Activated CD4-positive, alpha-beta memory T cell treated with anti-CD3 and anti-CD28 coated beads for 36 hours (primary cell): ENCODE data around the gene TMEM213. TPM values are rescaled to one million over a fixed set of nuclear protein-coding genes. Genes with fewer than 3 reads are reported as not detected.
"Not testable (repeated sequence)": the region's sequence is repeated elsewhere in the genome, so short reads cannot be mapped to it uniquely, and the experiment has no call there.

Experiments used
- CTCF ChIA-PET: fragments of 350-600 bp; sonication (Branson Sonifier 250); formaldehyde crosslinking; loops from one replicate; lab custom pipeline; 2021; ENCODE audit warnings: antibody characterized with exemption, inconsistent platforms; lab: Charles Lee
- POLR2A ChIA-PET: fragments of 350-600 bp; sonication (Branson Sonifier 250); formaldehyde crosslinking; loops from one replicate; lab custom pipeline; 2021; ENCODE audit warnings: antibody characterized with exemption; lab: Charles Lee
- DNase-seq: peaks from one replicate; pipeline ENCODE4 v3.0.0-alpha.2; 2020
- H3K27ac Mint-ChIP-seq: one replicate; pipeline ENCODE4 v1.8.0; 2021; ENCODE audit warnings: mixed read lengths
- H3K27me3 Mint-ChIP-seq: one replicate; pipeline ENCODE4 v1.8.0; 2021; ENCODE audit warnings: mixed read lengths
- H3K36me3 Mint-ChIP-seq: one replicate; pipeline ENCODE4 v1.8.0; 2021; ENCODE audit warnings: mixed read lengths
- H3K4me1 Mint-ChIP-seq: one replicate; pipeline ENCODE4 v1.8.0; 2021; ENCODE audit warnings: low read depth, mixed read lengths
- H3K4me3 Mint-ChIP-seq: one replicate; pipeline ENCODE4 v1.8.0; 2021; ENCODE audit warnings: mild to moderate bottlenecking, mixed read lengths
- H3K9me3 Mint-ChIP-seq: one replicate; pipeline ENCODE4 v1.8.0; 2021; ENCODE audit warnings: mixed read lengths
- intact Hi-C: fragments of 100-400 bp; cut with micrococcal nuclease; formaldehyde crosslinking; loops from one replicate; pipeline ENCODE4 v1.15.1; 2023
- total RNA-seq, 2 experiments: library from RNA; stranded (reverse); gene quantifications; one replicate each; pipeline ENCODE4 v1.2.3, GENCODE V29; 2021

TMEM213 gene
- total RNA-seq, 2 experiments from 2014 or later: 0.19 to 0.39 TPM

DNA sequence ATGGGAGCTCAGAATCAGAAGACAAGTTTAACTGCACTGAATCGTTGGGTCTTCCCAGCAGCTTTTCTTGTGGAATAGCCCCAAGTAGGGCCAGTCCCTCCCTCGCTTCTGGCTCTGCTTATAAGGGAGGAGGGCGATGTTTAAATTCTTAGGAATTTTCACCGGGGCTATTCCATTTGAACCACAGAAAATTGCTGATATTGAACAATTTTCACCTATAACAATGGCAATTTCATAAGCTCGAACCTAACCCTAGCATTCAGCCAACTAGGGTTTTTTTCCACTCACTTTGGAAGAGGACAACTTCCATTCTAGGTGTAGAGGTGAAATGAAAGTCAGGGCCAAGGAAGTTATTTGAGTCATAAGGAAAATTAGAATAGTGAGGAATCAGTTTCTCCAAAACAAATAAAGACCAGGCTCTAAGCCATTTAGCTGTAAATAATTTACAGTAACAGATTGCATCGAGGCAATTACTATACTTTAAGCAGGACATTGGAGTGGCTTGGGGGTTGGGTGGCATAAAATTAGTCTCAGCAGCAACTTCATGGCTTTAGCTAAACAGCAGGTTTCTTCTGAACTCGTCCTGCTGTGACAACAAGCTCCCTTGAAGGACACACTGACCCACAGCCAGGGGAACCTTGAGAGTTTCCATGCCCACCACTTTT is 1.7 kb downstream of the TMEM213 start:
- Mint-ChIP-seq H3K27ac (no peak overlapping the region), H3K36me3 (no peaks in the 10 kb centered on the region), H3K4me3 (no peak overlapping the region), H3K27me3 (peaks cover 4% of the 10 kb centered on the region), H3K4me1 (peaks cover 4% of the 10 kb centered on the region), H3K9me3 (no peaks in the 10 kb centered on the region)
- POLR2A ChIA-PET: no interaction called here
- CTCF ChIA-PET: no interaction called here
- intact Hi-C loops: no loop called here
- DNase-seq: no peak

DNA sequence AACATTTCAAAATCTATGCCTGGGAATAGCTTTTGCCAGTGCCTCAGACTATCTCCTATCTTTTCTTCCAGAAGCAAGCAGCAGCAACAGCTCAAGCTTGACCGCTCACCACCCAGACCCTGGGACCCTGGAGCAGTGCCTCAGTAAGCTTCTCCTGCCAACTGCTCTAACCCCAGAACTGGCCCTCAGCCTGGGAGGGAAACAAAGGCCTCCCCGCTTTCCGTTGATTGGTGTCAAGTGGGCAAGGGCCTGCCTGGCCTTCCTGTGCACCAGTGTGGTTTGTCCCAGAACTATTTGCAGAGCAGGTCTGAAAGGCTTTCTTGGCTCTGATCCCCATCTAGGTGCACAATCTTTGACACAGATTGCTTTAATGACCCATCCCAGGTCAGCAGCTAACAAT is 3.5 kb downstream of the TMEM213 start:
- no peak overlapping the region for H3K4me3 Mint-ChIP-seq
- no peaks in the 10 kb centered on the region for H3K36me3 Mint-ChIP-seq
- no peak for DNase-seq
- peaks cover 7% of the 10 kb centered on the region for H3K4me1 Mint-ChIP-seq
- ChIA-PET CTCF (no interaction called here), POLR2A (no interaction called here)
- peaks cover 6% of the 10 kb centered on the region for H3K27me3 Mint-ChIP-seq
- intact Hi-C loops: no loop called here
- no peak overlapping the region for H3K27ac Mint-ChIP-seq
- H3K9me3 Mint-ChIP-seq: no peaks in the 10 kb centered on the region

DNA sequence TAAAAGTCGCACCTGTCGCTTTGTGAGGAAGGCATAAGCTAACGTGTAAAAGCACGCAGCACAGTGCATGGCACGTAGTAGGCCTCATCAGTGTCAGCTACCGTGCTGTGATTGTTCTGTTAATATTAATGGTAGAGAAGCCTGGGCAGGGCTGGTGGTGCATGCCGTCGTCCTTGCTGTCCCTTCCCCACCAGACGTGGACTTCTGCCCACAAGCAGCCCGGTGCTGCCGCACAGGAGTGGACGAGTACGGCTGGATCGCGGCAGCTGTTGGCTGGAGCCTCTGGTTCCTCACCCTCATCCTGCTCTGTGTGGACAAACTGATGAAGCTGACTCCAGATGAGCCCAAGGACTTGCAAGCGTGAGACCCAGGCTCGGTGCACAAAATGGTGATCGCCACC is 4.9 kb downstream of the TMEM213 start:
- no peak overlapping the region for H3K27ac Mint-ChIP-seq
- no peaks in the 10 kb centered on the region for H3K36me3 Mint-ChIP-seq
- H3K4me3 Mint-ChIP-seq: no peak overlapping the region
- DNase-seq: no peak
- H3K9me3 Mint-ChIP-seq: peaks cover 3% of the 10 kb centered on the region
- ChIA-PET POLR2A (no interaction called here), CTCF (no interaction called here)
- intact Hi-C loops: no loop called here
- peaks cover 6% of the 10 kb centered on the region for H3K27me3 Mint-ChIP-seq
- peaks cover 4% of the 10 kb centered on the region for H3K4me1 Mint-ChIP-seq

GRCh38 chr7:138804618-138805017 is 6.8 kb downstream of the TMEM213 start:
- peak; percentile 15 for DNase-seq
- intact Hi-C loops: loop anchor here (2.0 kb wide), 1 partner anchor 52 kb away; no protein-coding TSS in a partner anchor
- Mint-ChIP-seq H3K9me3 (peaks cover 5% of the 10 kb centered on the region), H3K4me1 (peaks cover 3% of the 10 kb centered on the region), H3K4me3 (no peak overlapping the region), H3K27me3 (peaks cover 2% of the 10 kb centered on the region), H3K27ac (no peak overlapping the region), H3K36me3 (no peaks in the 10 kb centered on the region)
- CTCF ChIA-PET: no interaction called here
- POLR2A ChIA-PET: interaction anchor here (0.6 kb wide), 1 partner anchor 36 kb away, joined by 3 read pairs; no protein-coding TSS in a partner anchor

DNA sequence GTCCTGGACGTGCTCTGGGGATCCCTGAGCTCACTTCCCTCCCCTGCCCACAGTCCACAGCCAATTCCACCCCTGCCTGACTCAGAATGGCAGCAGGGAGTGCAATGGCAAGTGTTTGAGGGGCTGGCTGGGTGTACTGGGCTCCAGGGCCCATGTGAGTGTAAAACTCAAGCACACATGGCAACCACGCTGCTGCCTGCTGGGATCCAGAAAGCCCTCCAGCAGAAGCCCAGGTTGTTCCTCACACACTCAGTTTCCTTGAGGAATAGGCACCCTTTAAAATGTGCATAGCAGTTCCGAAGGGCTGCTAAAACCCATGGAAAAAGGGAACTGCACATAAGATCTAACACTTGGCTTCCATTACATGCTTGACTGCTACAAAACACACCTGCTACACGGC is 11.6 kb downstream of the TMEM213 start:
- Mint-ChIP-seq H3K4me1 (peaks cover 7% of the 10 kb centered on the region), H3K4me3 (no peak overlapping the region), H3K9me3 (peaks cover 5% of the 10 kb centered on the region), H3K36me3 (no peaks in the 10 kb centered on the region), H3K27me3 (peaks cover 2% of the 10 kb centered on the region), H3K27ac (no peak overlapping the region)
- DNase-seq: no peak
- POLR2A ChIA-PET: no interaction called here
- CTCF ChIA-PET: no interaction called here
- intact Hi-C loops: no loop called here

DNA sequence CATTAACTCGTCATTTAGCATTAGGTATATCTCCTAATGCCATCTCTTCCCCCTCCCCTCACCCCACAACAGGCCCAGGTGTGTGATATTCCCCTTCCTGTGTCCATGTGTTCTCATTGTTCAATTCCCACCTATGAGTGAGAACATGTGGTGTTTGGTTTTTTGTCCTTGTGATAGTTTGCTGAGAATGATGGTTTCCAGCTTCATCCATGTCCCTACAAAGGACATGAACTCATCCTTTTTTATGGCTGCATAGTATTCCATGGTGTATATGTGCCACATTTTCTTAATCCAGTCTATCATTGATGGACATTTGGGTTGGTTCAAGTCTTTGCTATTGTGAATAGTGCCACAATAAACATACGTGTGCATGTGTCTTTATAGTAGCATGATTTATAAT is 13.5 kb downstream of the TMEM213 start:
- intact Hi-C loops, H3K4me3 Mint-ChIP-seq, H3K4me1 Mint-ChIP-seq, CTCF ChIA-PET, H3K27ac Mint-ChIP-seq, POLR2A ChIA-PET, H3K9me3 Mint-ChIP-seq, DNase-seq, H3K27me3 Mint-ChIP-seq, H3K36me3 Mint-ChIP-seq: not testable (repeated sequence)

DNA sequence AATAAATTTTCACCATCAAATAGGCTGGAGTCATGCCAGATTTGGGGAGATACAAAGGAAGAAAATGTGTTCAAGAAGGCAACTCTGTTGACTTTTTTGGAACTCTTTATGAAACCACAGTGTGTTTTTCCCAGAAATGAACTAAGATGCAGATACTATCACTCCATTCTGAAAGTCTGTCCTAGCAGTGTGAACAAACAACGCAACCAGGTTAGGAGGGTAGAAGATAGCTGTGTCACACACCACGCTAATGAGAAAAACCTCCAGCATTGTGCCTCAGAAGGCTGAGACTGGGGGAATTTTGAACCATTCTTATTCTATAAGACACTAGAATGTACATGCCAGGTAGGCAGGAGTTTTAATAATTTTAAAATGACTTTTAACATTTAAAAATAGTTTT is 16.2 kb downstream of the TMEM213 start:
- ChIA-PET POLR2A (interaction anchor here (0.6 kb wide), 1 partner anchor 45 kb away, joined by 4 read pairs; no protein-coding TSS in a partner anchor), CTCF (no interaction called here)
- H3K27ac Mint-ChIP-seq: no peak overlapping the region
- intact Hi-C loops: no loop called here
- H3K9me3 Mint-ChIP-seq: no peaks in the 10 kb centered on the region
- DNase-seq: no peak
- H3K4me3 Mint-ChIP-seq: no peak overlapping the region
- H3K4me1 Mint-ChIP-seq: peaks cover 13% of the 10 kb centered on the region
- H3K27me3 Mint-ChIP-seq: no peaks in the 10 kb centered on the region
- no peaks in the 10 kb centered on the region for H3K36me3 Mint-ChIP-seq

DNA sequence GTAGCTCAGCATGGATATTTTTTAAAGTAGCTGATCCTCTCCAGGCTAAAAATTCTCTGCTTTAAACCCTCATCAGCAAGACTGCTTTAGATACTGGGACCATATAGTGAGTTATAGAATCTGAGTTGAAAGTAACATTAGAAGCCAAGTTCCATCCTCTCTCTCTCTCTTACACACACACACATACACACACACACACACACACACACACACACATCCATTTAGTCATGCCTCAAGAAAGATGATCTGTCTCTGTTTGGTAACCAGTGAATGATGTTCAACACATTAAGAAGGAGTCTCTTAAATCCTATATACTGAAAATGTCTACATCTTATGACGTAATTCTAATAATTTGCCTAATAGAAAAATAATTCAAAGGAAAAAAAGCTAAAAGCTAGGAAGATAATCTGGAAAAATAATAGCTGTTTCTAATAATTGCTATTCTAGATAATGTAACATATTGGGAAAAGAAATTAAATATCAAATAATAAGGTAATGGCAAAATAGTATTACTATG is 17.1 kb downstream of the TMEM213 start:
- Mint-ChIP-seq H3K27ac (no peak overlapping the region), H3K9me3 (no peaks in the 10 kb centered on the region), H3K36me3 (no peaks in the 10 kb centered on the region), H3K4me1 (peaks cover 13% of the 10 kb centered on the region), H3K27me3 (no peaks in the 10 kb centered on the region), H3K4me3 (no peak overlapping the region)
- intact Hi-C loops: no loop called here
- CTCF ChIA-PET: no interaction called here
- POLR2A ChIA-PET: no interaction called here
- DNase-seq: no peak

- no peaks in the 10 kb centered on the region for H3K36me3 Mint-ChIP-seq
- no peak overlapping the region for H3K4me3 Mint-ChIP-seq
- no peaks in the 10 kb centered on the region for H3K27me3 Mint-ChIP-seq
- ChIA-PET CTCF (interaction anchor here (1.5 kb wide), 1 partner anchor 78 kb away, joined by 3 read pairs; no protein-coding TSS in a partner anchor), POLR2A (no interaction called here)
- peaks cover 13% of the 10 kb centered on the region for H3K4me1 Mint-ChIP-seq
- intact Hi-C loops: no loop called here
- no peak for DNase-seq
- H3K27ac Mint-ChIP-seq: peak overlapping the region; percentile 35
- H3K9me3 Mint-ChIP-seq: no peaks in the 10 kb centered on the region
Measured at GRCh38 chr7:138816650-138817049, 18.9 kb downstream of the TMEM213 start.

GRCh38 chr7:138819625-138820024 is 21.8 kb downstream of the TMEM213 start:
- ChIA-PET POLR2A (interaction anchor here (0.6 kb wide), 2 partner anchors 757 to 949 kb away, joined by 3 to 5 read pairs; no protein-coding TSS in a partner anchor), CTCF (no interaction called here)
- no peak for DNase-seq
- intact Hi-C loops: no loop called here
- peaks cover 6% of the 10 kb centered on the region for H3K4me1 Mint-ChIP-seq
- H3K4me3 Mint-ChIP-seq: no peak overlapping the region
- H3K9me3 Mint-ChIP-seq: no peaks in the 10 kb centered on the region
- H3K27ac Mint-ChIP-seq: no peak overlapping the region
- H3K36me3 Mint-ChIP-seq: no peaks in the 10 kb centered on the region
- H3K27me3 Mint-ChIP-seq: no peaks in the 10 kb centered on the region

GRCh38 chr7:138821912-138822311 is 24.1 kb downstream of the TMEM213 start:
- no peak overlapping the region for H3K4me3 Mint-ChIP-seq
- CTCF ChIA-PET: no interaction called here
- no peak for DNase-seq
- POLR2A ChIA-PET: no interaction called here
- H3K9me3 Mint-ChIP-seq: no peaks in the 10 kb centered on the region
- no peak overlapping the region for H3K27ac Mint-ChIP-seq
- peaks cover 7% of the 10 kb centered on the region for H3K27me3 Mint-ChIP-seq
- no peaks in the 10 kb centered on the region for H3K36me3 Mint-ChIP-seq
- intact Hi-C loops: no loop called here
- peaks cover 8% of the 10 kb centered on the region for H3K4me1 Mint-ChIP-seq

DNA sequence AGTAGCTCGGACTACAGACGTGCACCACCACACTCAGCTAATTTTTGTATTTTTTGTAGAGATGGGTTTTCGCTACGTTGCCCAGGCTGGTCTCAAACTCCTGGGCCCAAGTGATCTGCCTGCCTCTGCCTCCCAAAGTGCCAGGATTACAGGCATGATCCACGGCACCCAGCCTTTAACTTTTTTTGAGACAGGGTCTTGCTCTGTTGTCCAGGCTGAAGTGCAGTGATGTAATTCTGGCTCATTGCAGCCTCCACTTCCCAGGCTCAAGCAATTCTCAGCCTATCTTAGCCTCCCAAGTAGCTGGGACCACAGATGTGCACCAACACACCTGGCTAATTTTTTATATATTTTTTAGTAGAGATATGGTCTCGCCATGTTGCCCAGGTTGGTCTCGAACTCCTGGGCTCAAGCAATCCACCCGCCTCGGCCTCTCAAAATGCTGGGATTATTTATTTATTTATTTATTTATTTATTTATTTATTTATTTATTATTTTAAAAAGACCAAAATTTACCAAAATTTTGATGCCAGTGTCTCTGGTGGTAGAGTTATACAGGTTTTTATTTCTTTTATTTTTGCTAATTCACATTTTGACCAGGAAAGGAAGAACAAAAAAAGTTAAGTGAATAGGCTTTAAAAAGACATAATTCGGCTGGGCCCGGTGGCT is 25.2 kb downstream of the TMEM213 start:
- Mint-ChIP-seq H3K4me3 (no peak overlapping the region), H3K36me3 (no peaks in the 10 kb centered on the region), H3K4me1 (peaks cover 8% of the 10 kb centered on the region), H3K27ac (no peak overlapping the region), H3K27me3 (peaks cover 7% of the 10 kb centered on the region), H3K9me3 (no peaks in the 10 kb centered on the region)
- ChIA-PET CTCF (no interaction called here), POLR2A (interaction anchor here (0.6 kb wide), 1 partner anchor 53 kb away, joined by 3 read pairs; no protein-coding TSS in a partner anchor)
- no peak for DNase-seq
- intact Hi-C loops: no loop called here
